Endothelial cell of umbilical vein (primary cell): ENCODE results near the gene GCAT. TPM values are rescaled to one million over a fixed set of nuclear protein-coding genes. Genes with fewer than 3 reads are reported as not detected.

ENCODE experiments used
- BruUV-seq: library from RNA; stranded (reverse); fragments of 400-500 nt; replicated peaks from 2 replicates; lab custom pipeline; 2021; lab: Mats Ljungman, UMichigan
- CTCF ChIA-PET: fragments of 300-600, 350-600 bp; sonication (Branson Sonifier 250); formaldehyde crosslinking; loops from one replicate; lab custom pipeline; 2021; ENCODE audit warnings: antibody characterized with exemption, inconsistent platforms; lab: Charles Lee
- POLR2A ChIA-PET: fragments of 300-600, 350-600 bp; sonication (Branson Sonifier 250); formaldehyde crosslinking; loops from one replicate; lab custom pipeline; 2021; ENCODE audit warnings: antibody characterized with exemption, inconsistent platforms; lab: Charles Lee
- DNase-seq: peaks from one replicate; pipeline ENCODE4 v3.0.0-alpha.2; 2011; ENCODE audit warnings: low read depth, low spot score
- FAIRE-seq: peaks from 2 replicates; lab custom pipeline; 2011; peaks lifted over from hg19 to GRCh38; lab: Jason Lieb, UNC
- H2AFZ ChIP-seq: 2 replicates; pipeline ENCODE4 v1.6.0; 2012; ENCODE audit warnings: low read depth, low read length, control low read depth, inconsistent platforms
- H3K27ac ChIP-seq: 2 replicates; pipeline ENCODE4 v1.5.1; 2011; ENCODE audit warnings: low read depth, mild to moderate bottlenecking, control low read depth, low read length, moderate library complexity; ENCODE audit not compliant: insufficient read depth
- H3K27me3 ChIP-seq, 2 experiments: 2 replicates each; pipeline versions ENCODE4 v1.6.0 to v1.6.1; 2011; ENCODE audit warnings: low read length in 2 of 2, mixed read lengths in 1 of 2; ENCODE audit not compliant: control insufficient read depth in 2 of 2, insufficient read depth in 2 of 2
- H3K36me3 ChIP-seq, 2 experiments: 2 replicates in 1 of 2; 3 replicates in 1 of 2; pipeline ENCODE4 v1.5.1; 2011; ENCODE audit warnings: low read length in 2 of 2, mild to moderate bottlenecking in 1 of 2, moderate library complexity in 1 of 2; ENCODE audit not compliant: control insufficient read depth in 2 of 2, insufficient read depth in 2 of 2; ENCODE audit errors: extremely low read depth in 1 of 2
- H3K4me1 ChIP-seq: 3 replicates; pipeline ENCODE4 v1.5.1; 2011; ENCODE audit warnings: mild to moderate bottlenecking, low read length; ENCODE audit not compliant: control insufficient read depth, insufficient read depth; ENCODE audit errors: extremely low read depth
- H3K4me2 ChIP-seq: 2 replicates; pipeline ENCODE4 v1.6.1; 2011; ENCODE audit warnings: low read length, control low read depth, mixed read lengths; ENCODE audit not compliant: insufficient read depth
- H3K4me3 ChIP-seq, 3 experiments: fragments of 200-600 bp in 1 of 3; sonication (generic), shearing (Covaris generic) in 1 of 3; replicated peaks in 1 of 3; 2 replicates each; pipeline ENCODE4 v1.5.1; 2011 to 2016; ENCODE audit warnings: control low read depth in 3 of 3, low read length in 3 of 3, mild to moderate bottlenecking in 2 of 3, inconsistent platforms in 1 of 3, low read depth in 1 of 3, moderate library complexity in 1 of 3; ENCODE audit not compliant: insufficient read depth in 1 of 3
- H3K79me2 ChIP-seq: 2 replicates; pipeline ENCODE4 v1.6.0; 2012; ENCODE audit warnings: low read length, inconsistent platforms; ENCODE audit not compliant: control insufficient read depth, insufficient read depth
- H3K9ac ChIP-seq: replicated peaks from 2 replicates; pipeline ENCODE3; 2011; ENCODE audit warnings: low read length, control low read depth; ENCODE audit not compliant: insufficient read depth; ENCODE audit errors: extremely low read depth
- H3K9me1 ChIP-seq: replicated peaks from 3 replicates; pipeline ENCODE4 v1.6.0; 2011; ENCODE audit warnings: mild to moderate bottlenecking, low read length; ENCODE audit not compliant: control insufficient read depth, insufficient read depth; ENCODE audit errors: extremely low read depth
- H3K9me3 ChIP-seq: replicated peaks from 2 replicates; pipeline ENCODE4 v1.5.1; 2012; ENCODE audit warnings: low read length, inconsistent platforms; ENCODE audit not compliant: control insufficient read depth, insufficient read depth
- H4K20me1 ChIP-seq: replicated peaks from 2 replicates; pipeline ENCODE3; 2011; ENCODE audit warnings: mild to moderate bottlenecking, low read length; ENCODE audit not compliant: control insufficient read depth, insufficient read depth; ENCODE audit errors: extremely low read depth
- EZH2 ChIP-seq: IDR thresholded peaks from 2 replicates; pipeline ENCODE4 v1.6.1; 2012; ENCODE audit warnings: borderline replicate concordance, low read depth, mild to moderate bottlenecking, moderate library complexity, low read length, inconsistent platforms; ENCODE audit not compliant: severe bottlenecking
- FOS ChIP-seq: IDR thresholded peaks from 2 replicates; pipeline ENCODE4 v1.6.1; 2011; ENCODE audit warnings: mild to moderate bottlenecking, low read length, moderate library complexity, borderline replicate concordance; ENCODE audit not compliant: insufficient read depth
- GATA2 ChIP-seq: IDR thresholded peaks from 2 replicates; pipeline ENCODE4 v1.7.0; 2011; ENCODE audit warnings: low read depth, mild to moderate bottlenecking, moderate library complexity, mixed read lengths, low read length; ENCODE audit not compliant: insufficient read length, insufficient read depth
- JUN ChIP-seq: IDR thresholded peaks from 2 replicates; pipeline ENCODE4 v1.6.1; 2011; ENCODE audit warnings: borderline replicate concordance, low read depth; ENCODE audit not compliant: insufficient read length, insufficient read depth
- MYC ChIP-seq: IDR thresholded peaks from one replicate; pipeline ENCODE4 v1.6.1; 2011; ENCODE audit warnings: mild to moderate bottlenecking, low read depth, low read length
- POLR2A ChIP-seq: IDR thresholded peaks from 2 replicates; pipeline ENCODE4 v1.6.1; 2012; ENCODE audit warnings: low read depth, mild to moderate bottlenecking, control low read depth, low read length
- POLR2AphosphoS5 ChIP-seq: IDR thresholded peaks from 2 replicates; pipeline ENCODE4 v1.6.1; 2012; ENCODE audit warnings: low read depth, mild to moderate bottlenecking, control low read depth, low read length, moderate library complexity; ENCODE audit not compliant: insufficient read depth
- dilution Hi-C: fragments of 300-500 bp; cut with MboI; formaldehyde crosslinking; loops from one replicate; pipeline ENCODE4 v1.15.0; 2019; ENCODE audit warnings: low sequenced_read_pairs; ENCODE audit not compliant: extremely low pct_ligation_motif_present
- intact Hi-C: fragments of 100-400 bp; cut with micrococcal nuclease; formaldehyde crosslinking; loops from one replicate; pipeline ENCODE4 v1.10.0; 2022
- polyA plus RNA-seq, 4 experiments: library from polyadenylated mRNA; depleted of rRNA in 3 of 4; stranded (reverse) in 3 of 4; unstranded in 1 of 4; fragments of >200 nt; gene quantifications; 2 replicates each; pipeline versions ENCODE4 v1.2.1 to v1.2.3, GENCODE V29; 2011 to 2012; ENCODE audit warnings: missing spikeins in 1 of 4
- total RNA-seq: library from RNA; stranded (reverse); gene quantifications from 2 replicates; pipeline ENCODE4 v1.2.3, GENCODE V29; 2021
- TF ChIP-seq, protein P1 (sequence below): IDR thresholded peaks from 2 replicates; pipeline ENCODE4 v1.6.1; 2011; ENCODE audit not compliant: insufficient read depth, insufficient read length
- TF ChIP-seq, protein P2 (sequence below), 2 donors: IDR thresholded peaks; 1 replicate in 1 of 2; 2 replicates in 1 of 2; pipeline ENCODE4 v1.5.1; 2011; ENCODE audit warnings: low read length in 2 of 2, mild to moderate bottlenecking in 2 of 2, moderate library complexity in 2 of 2, control low read depth in 1 of 2, inconsistent platforms in 1 of 2, low read depth in 1 of 2; ENCODE audit not compliant: insufficient read depth in 1 of 2; ENCODE audit errors: extremely low read depth in 1 of 2

GCAT gene
- total and polyA plus RNA-seq, 2 donors (not counting 3 experiments of a cell fraction or from before 2014, with no cell fraction given) = 19.7 TPM

DNA sequence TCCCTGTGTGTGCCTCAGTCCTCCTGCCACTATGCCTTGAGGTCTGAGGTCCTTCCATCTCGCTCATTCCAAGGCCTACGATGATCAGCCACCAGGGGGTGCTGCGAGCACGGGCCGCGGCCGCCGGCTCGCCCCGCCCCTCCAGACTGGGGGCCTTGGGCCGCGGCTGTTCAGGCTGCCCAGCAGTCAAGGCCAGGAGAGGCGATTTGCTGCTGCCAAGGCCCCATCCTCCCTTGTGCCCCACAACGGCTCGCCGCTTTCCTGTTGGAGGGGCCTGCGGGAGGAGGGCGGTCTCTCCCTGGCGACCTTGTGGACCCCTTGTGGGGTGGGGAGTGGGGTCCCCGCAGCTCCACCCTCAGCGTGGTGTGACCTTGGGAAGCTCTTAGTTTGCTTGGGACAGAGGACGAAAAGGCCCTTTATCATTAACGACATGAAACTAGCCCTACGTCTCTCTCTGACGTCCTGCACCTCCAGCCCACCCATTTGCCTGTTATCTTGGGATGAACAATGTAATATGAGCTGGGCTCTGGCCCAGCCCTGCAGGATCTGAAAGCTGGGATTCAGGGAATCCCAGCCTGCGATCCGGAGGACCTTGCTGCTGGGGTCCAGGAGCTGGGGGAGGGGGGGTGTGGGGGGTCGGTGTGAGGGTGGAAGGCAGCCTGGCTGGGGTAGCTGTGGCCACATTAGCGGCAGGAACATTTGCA, 10.1 kb downstream of the GCAT start:
- dilution Hi-C loops (no loop called here), intact Hi-C loops (loop anchor here (1.0 to 5.0 kb wide), 4 partner anchors 45 to 147 kb away; partner anchors contain the start of genes C22orf23 and POLR2F)
- H3K79me2 ChIP-seq = no peaks in the 10 kb centered on the region
- TF ChIP-seq, protein P1, sequence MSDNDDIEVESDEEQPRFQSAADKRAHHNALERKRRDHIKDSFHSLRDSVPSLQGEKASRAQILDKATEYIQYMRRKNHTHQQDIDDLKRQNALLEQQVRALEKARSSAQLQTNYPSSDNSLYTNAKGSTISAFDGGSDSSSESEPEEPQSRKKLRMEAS = no peak
- TF ChIP-seq JUN (no peak), MYC (no peak), FOS (no peak), GATA2 (no peak), POLR2A (no peak), POLR2AphosphoS5 (peak; percentile 37), EZH2 (no peak)
- TF ChIP-seq, protein P2, sequence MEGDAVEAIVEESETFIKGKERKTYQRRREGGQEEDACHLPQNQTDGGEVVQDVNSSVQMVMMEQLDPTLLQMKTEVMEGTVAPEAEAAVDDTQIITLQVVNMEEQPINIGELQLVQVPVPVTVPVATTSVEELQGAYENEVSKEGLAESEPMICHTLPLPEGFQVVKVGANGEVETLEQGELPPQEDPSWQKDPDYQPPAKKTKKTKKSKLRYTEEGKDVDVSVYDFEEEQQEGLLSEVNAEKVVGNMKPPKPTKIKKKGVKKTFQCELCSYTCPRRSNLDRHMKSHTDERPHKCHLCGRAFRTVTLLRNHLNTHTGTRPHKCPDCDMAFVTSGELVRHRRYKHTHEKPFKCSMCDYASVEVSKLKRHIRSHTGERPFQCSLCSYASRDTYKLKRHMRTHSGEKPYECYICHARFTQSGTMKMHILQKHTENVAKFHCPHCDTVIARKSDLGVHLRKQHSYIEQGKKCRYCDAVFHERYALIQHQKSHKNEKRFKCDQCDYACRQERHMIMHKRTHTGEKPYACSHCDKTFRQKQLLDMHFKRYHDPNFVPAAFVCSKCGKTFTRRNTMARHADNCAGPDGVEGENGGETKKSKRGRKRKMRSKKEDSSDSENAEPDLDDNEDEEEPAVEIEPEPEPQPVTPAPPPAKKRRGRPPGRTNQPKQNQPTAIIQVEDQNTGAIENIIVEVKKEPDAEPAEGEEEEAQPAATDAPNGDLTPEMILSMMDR (IDR thresholded peaks at IDR 0.05; ENCODE audit: extremely low read depth in 1 of 2, insufficient read depth in 1 of 2, low read depth in 1 of 2, low read length in 2 of 2) = peak; percentile 95 to 98
- H3K9me1 ChIP-seq = no peaks in the 10 kb centered on the region
- no peak overlapping the region for H3K9ac ChIP-seq
- H3K4me1 ChIP-seq = peaks cover 9% of the 10 kb centered on the region
- ChIA-PET CTCF (interaction anchor here (0.6 to 5.9 kb wide), 29 partner anchors 9 to 175 kb away, joined by 3 to 223 read pairs (median 8); partner anchors contain the start of genes ANKRD54, C22orf23, EIF3L and GCAT), POLR2A (interaction anchor here (0.6 to 1.5 kb wide), 5 partner anchors 10 to 150 kb away, joined by 3 to 8 read pairs (median 5); partner anchors contain the start of gene GCAT)
- peaks cover 2 to 3% of the 10 kb centered on the region in 2 experiments for H3K27me3 ChIP-seq
- FAIRE-seq (peak; percentile 94), DNase-seq (peak; percentile 86)
- no peaks in the 10 kb centered on the region for H4K20me1 ChIP-seq
- BruUV-seq = no TSS peak
- H3K9me3 ChIP-seq = no peaks in the 10 kb centered on the region
- H3K27ac ChIP-seq = no peak overlapping the region
- H3K4me2 ChIP-seq = no peak overlapping the region
- peaks cover 0 to 4% of the 10 kb centered on the region in 2 experiments for H3K36me3 ChIP-seq
- peak overlapping the region; percentile 85 for H2AFZ ChIP-seq
- H3K4me3 ChIP-seq = peak overlapping the region in 1 of 3 experiments; percentile 5
